Loucy (cell line): ENCODE measurements around the gene KIFAP3.

Source experiments
- H2AFZ ChIP-seq: fragments of 200-600 bp; sonication (generic); 2 replicates; pipeline ENCODE4 v1.6.0; 2016; ENCODE audit warnings: antibody characterized with exemption, mild to moderate bottlenecking, low read length, moderate library complexity
- H3F3A ChIP-seq: fragments of 200-600 bp; 2 replicates; pipeline ENCODE4 v1.6.0; 2016; ENCODE audit warnings: antibody characterized with exemption, low read depth, mild to moderate bottlenecking
- H3K27me3 ChIP-seq: fragments of 200-600 bp; sonication (generic); 2 replicates; pipeline ENCODE4 v1.6.1; 2014; ENCODE audit warnings: low read length, mild to moderate bottlenecking; ENCODE audit not compliant: insufficient read depth, poor library complexity, severe bottlenecking
- H3K36me3 ChIP-seq: fragments of 200-600 bp; sonication (generic); 2 replicates; pipeline ENCODE4 v1.6.1; 2016; ENCODE audit warnings: low read length; ENCODE audit not compliant: insufficient read depth
- H3K4me1 ChIP-seq: fragments of 200-600 bp; sonication (generic); 2 replicates; pipeline ENCODE4 v1.5.1; 2014; ENCODE audit warnings: low read length, mild to moderate bottlenecking; ENCODE audit not compliant: insufficient read depth, poor library complexity, severe bottlenecking
- H3K4me2 ChIP-seq: fragments of 200-600 bp; sonication (generic); 2 replicates; pipeline ENCODE4 v1.6.0; 2014; ENCODE audit warnings: antibody characterized with exemption, low read length, low read depth, mild to moderate bottlenecking; ENCODE audit not compliant: poor library complexity, severe bottlenecking
- H3K4me3 ChIP-seq: fragments of 200-600 bp; sonication (generic); 2 replicates; pipeline ENCODE4 v1.5.1; 2014; ENCODE audit warnings: low read length, mild to moderate bottlenecking, mixed read lengths; ENCODE audit not compliant: poor library complexity, severe bottlenecking
- H3K79me2 ChIP-seq: fragments of 200-600 bp; sonication (generic); 2 replicates; pipeline ENCODE4 v1.6.1; 2014; ENCODE audit warnings: low read length; ENCODE audit not compliant: insufficient read depth
- H3K9ac ChIP-seq: fragments of 200-600 bp; sonication (generic); 2 replicates; pipeline ENCODE4 v1.6.0; 2014; ENCODE audit warnings: mild to moderate bottlenecking, low read depth, low read length, moderate library complexity; ENCODE audit not compliant: poor library complexity, severe bottlenecking
- H3K9me2 ChIP-seq: fragments of 200-600 bp; sonication (generic); replicated peaks from 2 replicates; pipeline ENCODE4 v1.6.1; 2016; ENCODE audit warnings: low read depth, low read length, mixed read lengths
- H3K9me3 ChIP-seq: fragments of 200-600 bp; sonication (generic); 2 replicates; pipeline ENCODE4 v1.6.1; 2014; ENCODE audit warnings: mild to moderate bottlenecking, antibody characterized with exemption, low read length, low read depth; ENCODE audit not compliant: insufficient read depth
- H4K20me1 ChIP-seq: fragments of 200-600 bp; sonication (generic); 2 replicates; pipeline ENCODE4 v1.6.0; 2014; ENCODE audit warnings: antibody characterized with exemption, low read length, mild to moderate bottlenecking; ENCODE audit not compliant: insufficient read depth, poor library complexity, severe bottlenecking
- EZH2phosphoT487 ChIP-seq: fragments of 200-600 bp; IDR thresholded peaks from 2 replicates; pipeline ENCODE4 v1.6.1; 2018; ENCODE audit warnings: antibody characterized with exemption, mild to moderate bottlenecking, moderate library complexity, borderline replicate concordance
- TF ChIP-seq, protein P1 (sequence below): fragments of 200-600 bp; sonication (generic); conservative IDR thresholded peaks from 2 replicates; pipeline ENCODE4 v1.5.1; 2014; ENCODE audit warnings: mild to moderate bottlenecking, antibody characterized with exemption, low read length

The KIFAP3 gene

DNA sequence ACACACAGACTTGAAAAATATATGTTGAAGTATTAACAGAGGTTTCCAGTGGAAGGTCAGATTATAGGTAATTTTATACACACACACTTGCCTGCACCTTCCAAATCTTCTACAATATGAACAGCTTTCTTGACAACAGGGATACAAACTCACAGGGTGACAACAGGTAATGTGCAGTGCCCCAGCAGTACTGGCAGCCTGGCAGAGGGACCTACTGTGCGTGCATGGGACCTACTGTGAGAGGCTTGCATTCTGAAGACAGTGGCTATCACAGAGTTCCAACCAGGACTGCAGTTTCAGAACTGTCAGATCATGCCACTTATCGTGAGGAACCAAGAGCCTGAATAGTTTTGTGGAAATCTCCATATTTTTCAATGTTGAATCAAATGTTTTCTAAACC is 184.6 kb downstream of the KIFAP3 start:
- no peaks in the 10 kb centered on the region for H3K9me3 ChIP-seq
- peaks cover 77% of the 10 kb centered on the region for H3K79me2 ChIP-seq
- no peak overlapping the region for H2AFZ ChIP-seq
- H3K4me2 ChIP-seq = peak overlapping the region; percentile 97
- peaks cover 5% of the 10 kb centered on the region; the same call in 1 of the 2 replicates for H3K36me3 ChIP-seq
- H3K27me3 ChIP-seq = peaks cover 4% of the 10 kb centered on the region
- H3F3A ChIP-seq = peaks cover 11% of the 10 kb centered on the region; the same call in 1 of the 2 replicates
- H3K4me1 ChIP-seq = peaks cover 82% of the 10 kb centered on the region
- TF ChIP-seq, protein P1, sequence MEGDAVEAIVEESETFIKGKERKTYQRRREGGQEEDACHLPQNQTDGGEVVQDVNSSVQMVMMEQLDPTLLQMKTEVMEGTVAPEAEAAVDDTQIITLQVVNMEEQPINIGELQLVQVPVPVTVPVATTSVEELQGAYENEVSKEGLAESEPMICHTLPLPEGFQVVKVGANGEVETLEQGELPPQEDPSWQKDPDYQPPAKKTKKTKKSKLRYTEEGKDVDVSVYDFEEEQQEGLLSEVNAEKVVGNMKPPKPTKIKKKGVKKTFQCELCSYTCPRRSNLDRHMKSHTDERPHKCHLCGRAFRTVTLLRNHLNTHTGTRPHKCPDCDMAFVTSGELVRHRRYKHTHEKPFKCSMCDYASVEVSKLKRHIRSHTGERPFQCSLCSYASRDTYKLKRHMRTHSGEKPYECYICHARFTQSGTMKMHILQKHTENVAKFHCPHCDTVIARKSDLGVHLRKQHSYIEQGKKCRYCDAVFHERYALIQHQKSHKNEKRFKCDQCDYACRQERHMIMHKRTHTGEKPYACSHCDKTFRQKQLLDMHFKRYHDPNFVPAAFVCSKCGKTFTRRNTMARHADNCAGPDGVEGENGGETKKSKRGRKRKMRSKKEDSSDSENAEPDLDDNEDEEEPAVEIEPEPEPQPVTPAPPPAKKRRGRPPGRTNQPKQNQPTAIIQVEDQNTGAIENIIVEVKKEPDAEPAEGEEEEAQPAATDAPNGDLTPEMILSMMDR = no peak
- TF ChIP-seq EZH2phosphoT487 = no peak
- no peaks in the 10 kb centered on the region for H3K9me2 ChIP-seq
- peak overlapping the region; percentile 99 for H3K9ac ChIP-seq
- peak overlapping the region; percentile 91 for H3K4me3 ChIP-seq
- H4K20me1 ChIP-seq = no peaks in the 10 kb centered on the region

DNA sequence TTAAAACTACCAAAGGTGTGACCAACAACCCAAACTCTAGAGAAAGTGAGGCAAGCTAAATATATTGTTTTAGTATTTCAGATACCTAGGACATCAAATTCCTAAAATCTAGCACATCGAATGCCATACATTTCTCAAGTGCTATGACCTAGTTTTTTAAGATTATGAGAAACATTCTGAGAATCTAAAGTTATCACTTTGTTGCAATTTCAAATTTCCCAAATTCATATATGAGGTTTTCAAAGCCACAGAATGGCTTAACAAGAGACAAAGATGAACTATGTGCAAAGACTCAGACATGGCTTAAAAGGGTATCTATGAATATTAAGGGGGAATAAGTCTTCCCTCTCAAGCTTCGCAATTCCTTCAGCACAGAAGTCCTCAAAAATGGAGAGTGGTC is 187.6 kb downstream of the KIFAP3 start:
- Histone ChIP-seq H2AFZ (no peak overlapping the region), H3K4me2 (peak overlapping the region; percentile 97), H3K79me2 (peaks cover 79% of the 10 kb centered on the region), H3K9me2 (no peaks in the 10 kb centered on the region), H3K36me3 (peaks cover 5% of the 10 kb centered on the region; the same call in 1 of the 2 replicates), H3K4me1 (peaks cover 74% of the 10 kb centered on the region), H3K9me3 (no peaks in the 10 kb centered on the region), H3K4me3 (peak overlapping the region; percentile 41), H3K9ac (peak overlapping the region; percentile 99), H3K27me3 (no peaks in the 10 kb centered on the region), H4K20me1 (no peaks in the 10 kb centered on the region), H3F3A (peaks cover 11% of the 10 kb centered on the region; the same call in 1 of the 2 replicates)
- no peak for TF ChIP-seq EZH2phosphoT487
- TF ChIP-seq, protein P1 = no peak

DNA sequence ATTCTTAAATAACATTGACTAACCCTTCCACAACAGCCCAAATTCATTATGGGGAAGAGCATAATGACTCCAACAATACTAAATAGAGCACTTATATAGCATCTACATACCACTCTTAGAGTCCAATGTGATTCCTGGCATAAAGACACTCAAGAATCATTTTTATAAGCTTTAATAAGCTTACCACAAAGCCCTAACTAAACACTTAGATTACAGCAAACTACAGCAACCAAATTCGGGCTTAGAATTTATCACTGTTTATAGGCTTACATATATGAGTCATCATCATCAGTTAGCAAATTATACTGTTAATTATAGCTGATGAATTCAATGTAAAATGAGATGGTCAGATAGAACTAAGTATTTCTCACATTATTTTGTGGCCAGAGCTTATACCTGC is 188.1 kb downstream of the KIFAP3 start:
- Histone ChIP-seq H3K4me3 (peak overlapping the region; percentile 41), H3K4me1 (peaks cover 69% of the 10 kb centered on the region), H3K9me3 (no peaks in the 10 kb centered on the region), H3K9ac (peak overlapping the region; percentile 99), H3K9me2 (no peaks in the 10 kb centered on the region), H4K20me1 (no peaks in the 10 kb centered on the region), H3K36me3 (peaks cover 5% of the 10 kb centered on the region; the same call in 1 of the 2 replicates), H3K27me3 (no peaks in the 10 kb centered on the region), H2AFZ (no peak overlapping the region), H3K4me2 (peak overlapping the region; percentile 97), H3K79me2 (peaks cover 74% of the 10 kb centered on the region), H3F3A (peaks cover 6% of the 10 kb centered on the region; the same call in 1 of the 2 replicates)
- no peak for TF ChIP-seq EZH2phosphoT487
- TF ChIP-seq, protein P1 = no peak
